Small intestine (tissue), 7 donors: ENCODE measurements around the gene STPG4. TPM values are rescaled to one million over a fixed set of nuclear protein-coding genes. Genes with fewer than 3 reads are reported as not detected.

Source experiments
- DNase-seq, 2 donors: peaks; one replicate each; pipeline versions ENCODE4 v3.0.0 to v3.0.0-alpha.2; 2013
- FAIRE-seq: peaks from 2 replicates; lab custom pipeline; 2012; peaks lifted over from hg19 to GRCh38; lab: Jason Lieb, UNC
- H3K27ac ChIP-seq, 3 donors: one replicate each; pipeline ENCODE4 v1.5.1; 2013; ENCODE audit warnings: low read length in 2 of 3, mild to moderate bottlenecking in 2 of 3, control low read depth in 1 of 3, inconsistent platforms in 1 of 3, low read depth in 1 of 3, moderate library complexity in 1 of 3
- H3K27me3 ChIP-seq, 3 donors: one replicate each; pipeline ENCODE4 v1.6.1; 2013; ENCODE audit warnings: low read length in 3 of 3, inconsistent platforms in 1 of 3; ENCODE audit not compliant: control insufficient read depth in 3 of 3, insufficient read depth in 3 of 3
- H3K36me3 ChIP-seq, 3 donors: one replicate each; pipeline ENCODE4 v1.6.1; 2013; ENCODE audit warnings: low read length in 3 of 3, inconsistent platforms in 1 of 3, low read depth in 1 of 3, mild to moderate bottlenecking in 1 of 3, moderate library complexity in 1 of 3; ENCODE audit not compliant: control insufficient read depth in 3 of 3, insufficient read depth in 2 of 3
- H3K4me1 ChIP-seq, 3 donors: one replicate each; pipeline ENCODE4 v1.6.1; 2013; ENCODE audit warnings: low read length in 2 of 3, inconsistent platforms in 1 of 3, low read depth in 1 of 3, mild to moderate bottlenecking in 1 of 3, moderate library complexity in 1 of 3; ENCODE audit not compliant: control insufficient read depth in 3 of 3, insufficient read depth in 2 of 3
- H3K4me3 ChIP-seq, 3 donors: one replicate each; pipeline ENCODE4 v1.5.1; 2013; ENCODE audit warnings: low read length in 3 of 3, control low read depth in 1 of 3, inconsistent platforms in 1 of 3, low read depth in 1 of 3, mild to moderate bottlenecking in 1 of 3, moderate library complexity in 1 of 3
- H3K9me3 ChIP-seq, 2 donors: one replicate each; pipeline ENCODE4 v1.6.1; 2013; ENCODE audit warnings: low read depth in 1 of 2, low read length in 1 of 2; ENCODE audit not compliant: control insufficient read depth in 2 of 2, insufficient read depth in 1 of 2
- WGBS, 3 donors: extraction: QIAGEN DNeasy Blood & Tissue Kit; methylation state at CpG; one replicate each; pipeline ENCODE4 v1.1.7; 2013; 5-methylcytosine and 5-hydroxymethylcytosine counted together
- polyA plus RNA-seq, 4 donors: library from polyadenylated mRNA; stranded (reverse) in 3 of 4; unstranded in 1 of 4; fragments of 200-250 nt in 3 of 4; fragments of 120-200 nt in 1 of 4; gene quantifications; one replicate each; pipeline versions ENCODE4 v1.2.1 to v1.2.3, GENCODE V29; 2013
- donor health status: healthy with polysubstance abuse.
- donor health status: control.
- donor health status: control.
- donor health status: Bipolar disorder and iron deficiency.
- donor health status: healthy.

STPG4 gene
- polyA plus RNA-seq, 4 donors: 0.06 to 0.12 TPM; not detected in 2

DNA sequence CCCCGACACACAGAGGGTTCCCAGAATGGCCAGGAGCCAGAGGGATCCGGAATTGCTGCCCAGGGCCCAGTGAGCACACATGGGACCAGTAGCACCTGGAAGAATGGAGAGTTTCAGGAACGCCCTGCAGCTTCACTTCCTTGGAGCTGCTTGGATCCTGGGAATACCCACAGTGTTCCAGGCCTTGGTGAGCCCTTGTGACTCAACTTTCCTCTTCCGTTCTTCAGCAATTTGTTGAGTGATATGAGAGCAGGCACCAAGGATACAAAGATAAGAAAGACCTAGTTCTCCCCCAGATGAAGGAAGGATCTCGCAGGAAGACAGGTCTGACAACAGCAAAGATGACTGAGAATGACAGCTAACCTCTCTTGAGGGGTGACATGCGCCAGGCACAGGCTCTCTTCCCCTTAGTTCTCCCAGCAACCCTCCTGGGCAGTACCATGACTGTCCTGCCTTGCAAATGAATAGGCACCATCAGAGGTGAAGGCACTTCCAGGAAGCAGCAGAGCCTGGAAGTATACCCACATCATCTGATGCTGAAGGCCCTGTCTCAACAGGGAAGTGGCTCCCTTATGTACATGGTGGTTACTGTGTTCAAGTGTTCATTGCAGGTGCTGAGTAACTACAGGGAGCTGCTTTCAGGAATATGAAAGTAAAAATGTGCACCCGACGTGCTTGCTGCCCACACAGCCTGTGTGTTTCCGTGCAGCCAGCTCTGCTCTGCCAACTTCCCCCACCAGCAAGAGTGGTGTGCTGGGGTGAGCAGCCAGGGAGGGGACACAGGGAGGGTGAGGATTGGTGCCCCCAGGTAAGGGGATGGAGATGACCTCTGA is 116.2 kb downstream of the STPG4 start:
- DNase-seq (no peak), FAIRE-seq (no peak)
- Histone ChIP-seq H3K9me3 (no peaks in the 10 kb centered on the region), H3K4me1 (peaks cover 0 to 26% (median 3%) of the 10 kb centered on the region in 3 donors), H3K27me3 (no peaks in the 10 kb centered on the region), H3K4me3 (no peak overlapping the region), H3K27ac (peak overlapping the region in 2 of 3 donors; percentile 45 to 75), H3K36me3 (peaks cover 3 to 73% (median 15%) of the 10 kb centered on the region in 3 donors)
- WGBS, 3 donors: 47 to 63% (median 53%) methylated on average over 9 of the region's 9 CpGs

DNA sequence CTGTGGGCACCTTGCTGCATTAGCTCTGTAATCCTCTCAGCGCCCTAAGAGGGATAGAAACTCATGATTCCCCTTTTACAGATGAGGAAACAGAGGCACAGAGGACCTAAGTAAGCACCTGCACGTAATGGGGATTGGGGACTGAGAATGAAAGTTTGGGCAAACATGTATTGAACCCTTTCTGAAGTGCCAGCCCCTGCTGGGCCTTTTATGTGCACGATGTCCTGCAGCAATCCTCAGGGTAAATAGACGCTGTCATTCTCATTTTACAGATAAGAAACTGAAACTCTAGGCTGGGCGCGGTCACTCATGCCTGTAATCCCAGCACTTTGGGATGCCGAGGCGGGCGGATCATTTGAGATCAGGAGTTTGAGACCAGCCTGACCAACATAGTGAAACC is 117.4 kb downstream of the STPG4 start:
- Histone ChIP-seq H3K27ac (no peak overlapping the region), H3K9me3 (no peaks in the 10 kb centered on the region), H3K4me1 (peaks cover 0 to 38% (median 8%) of the 10 kb centered on the region in 3 donors), H3K4me3 (no peak overlapping the region), H3K36me3 (peaks cover 3 to 69% (median 18%) of the 10 kb centered on the region in 3 donors), H3K27me3 (no peaks in the 10 kb centered on the region)
- DNase-seq (no peak), FAIRE-seq (no peak)
- 48 to 68% (median 63%) methylated on average over 9 of the region's 9 CpGs for WGBS, 3 donors

Other genes with a start within 250 kb of the STPG4 start
- 10 to 100 TPM; 20.8 to 71.1 (median 33.2) TPM for gene MCFD2, start 239.5 kb downstream of the STPG4 start, polyA plus RNA-seq
- 10 to 100 TPM; 21.0 to 48.8 (median 32.4) TPM for gene TTC7A, start 214.1 kb downstream of the STPG4 start, polyA plus RNA-seq
- 1,000 to 10,000 TPM in 1 of 4 donors, 100 to 1,000 TPM in 3; 761 to 1,236 (median 870) TPM for gene CALM2, start 21.2 kb upstream of the STPG4 start, polyA plus RNA-seq
- 1,000 to 10,000 TPM in 1 of 4 donors, 100 to 1,000 TPM in 3; 580 to 1,279 (median 699) TPM for gene EPCAM, start 214.0 kb upstream of the STPG4 start, polyA plus RNA-seq
- 10 to 100 TPM in 2 of 4 donors, 1 to 10 TPM in 2; 4.0 to 30.2 (median 10.3) TPM for gene MSH2, start 247.8 kb upstream of the STPG4 start, polyA plus RNA-seq